CD8-positive, alpha-beta memory T cell (primary cell): ENCODE results near the gene ASL. TPM values are rescaled to one million over a fixed set of nuclear protein-coding genes. Genes with fewer than 3 reads are reported as not detected.
A peak's percentile ranks its signal among the peaks of the same experiment; 100 is the strongest.

Source experiments
- CTCF ChIA-PET: fragments of 350-600 bp; sonication (Branson Sonifier 250); formaldehyde crosslinking; loops from one replicate; lab custom pipeline; 2021; ENCODE audit warnings: antibody characterized with exemption; lab: Charles Lee
- POLR2A ChIA-PET: fragments of 350-600 bp; sonication (Branson Sonifier 250); formaldehyde crosslinking; loops from one replicate; lab custom pipeline; 2021; ENCODE audit warnings: antibody characterized with exemption; lab: Charles Lee
- DNase-seq, 5 donors: peaks; one replicate each; pipeline versions ENCODE4 v3.0.0 to v3.0.0-alpha.2; 2020 to 2022; ENCODE audit warnings: mixed read lengths in 1 of 5
- H3K27ac ChIP-seq: one replicate; pipeline ENCODE4 v1.7.0; 2013; ENCODE audit warnings: low read depth, mild to moderate bottlenecking, low read length, moderate library complexity
- H3K27me3 ChIP-seq: 2 replicates; pipeline ENCODE4 v1.7.0; 2013; ENCODE audit warnings: low read length, mild to moderate bottlenecking; ENCODE audit not compliant: insufficient read depth, poor library complexity, severe bottlenecking
- H3K36me3 ChIP-seq: 2 replicates; pipeline ENCODE4 v1.7.0; 2013; ENCODE audit warnings: mild to moderate bottlenecking, low read length, moderate library complexity; ENCODE audit not compliant: insufficient read depth
- H3K4me1 ChIP-seq: 2 replicates; pipeline ENCODE4 v1.7.0; 2013; ENCODE audit warnings: mild to moderate bottlenecking, low read length, moderate library complexity; ENCODE audit not compliant: insufficient read depth
- H3K4me3 ChIP-seq: 2 replicates; pipeline ENCODE4 v1.7.0; 2013; ENCODE audit warnings: mild to moderate bottlenecking, low read length
- H3K9me3 ChIP-seq: 2 replicates; pipeline ENCODE4 v1.7.0; 2013; ENCODE audit warnings: mild to moderate bottlenecking, low read length
- H3K27ac Mint-ChIP-seq, 8 donors: one replicate each; pipeline ENCODE4 v1.8.0; 2020 to 2021; ENCODE audit warnings: mixed read lengths in 8 of 8, mild to moderate bottlenecking in 6 of 8, inconsistent platforms in 3 of 8, moderate library complexity in 3 of 8
- H3K27me3 Mint-ChIP-seq, 2 donors: one replicate each; pipeline ENCODE4 v1.8.0; 2020 to 2021; ENCODE audit warnings: mixed read lengths in 2 of 2, mild to moderate bottlenecking in 1 of 2, moderate library complexity in 1 of 2
- H3K36me3 Mint-ChIP-seq, 3 donors: one replicate each; pipeline ENCODE4 v1.8.0; 2020 to 2021; ENCODE audit warnings: mixed read lengths in 3 of 3, inconsistent platforms in 1 of 3, mild to moderate bottlenecking in 1 of 3
- H3K4me1 Mint-ChIP-seq, 3 donors: one replicate each; pipeline ENCODE4 v1.8.0; 2020 to 2021; ENCODE audit warnings: mixed read lengths in 3 of 3, inconsistent platforms in 1 of 3, mild to moderate bottlenecking in 1 of 3
- H3K4me3 Mint-ChIP-seq, 7 donors: one replicate each; pipeline ENCODE4 v1.8.0; 2020 to 2021; ENCODE audit warnings: mixed read lengths in 7 of 7, mild to moderate bottlenecking in 6 of 7, moderate library complexity in 4 of 7, inconsistent platforms in 2 of 7
- H3K9me3 Mint-ChIP-seq, 5 donors: one replicate each; pipeline ENCODE4 v1.8.0; 2020 to 2022; ENCODE audit warnings: mixed read lengths in 5 of 5, mild to moderate bottlenecking in 3 of 5, moderate library complexity in 2 of 5, inconsistent platforms in 1 of 5
- polyA plus RNA-seq: library from polyadenylated mRNA; unstranded; fragments of 300-500 nt; fragmentation: Illumina TruSeq; gene quantifications from one replicate; pipeline ENCODE4 v1.2.3, GENCODE V29; 2021
- total RNA-seq, 2 experiments: library from RNA; stranded (reverse); gene quantifications; one replicate each; pipeline ENCODE4 v1.2.3, GENCODE V29; 2021

ASL gene
- total and polyA plus RNA-seq, 3 experiments from 2014 or later: 14.1 to 27.7 (median 24.2) TPM

GRCh38 chr7:66082886-66083415, 7.3 kb downstream of the ASL start:
- Histone ChIP-seq H3K4me1 (no peaks in the 10 kb centered on the region), H3K4me3 (no peak overlapping the region), H3K27ac (no peak overlapping the region), H3K9me3 (no peaks in the 10 kb centered on the region), H3K36me3 (no peaks in the 10 kb centered on the region), H3K27me3 (no peaks in the 10 kb centered on the region)
- ChIA-PET POLR2A (no interaction called here), CTCF (interaction anchor here (0.6 to 1.4 kb wide), 2 partner anchors 11 to 13 kb away, joined by 3 to 5 read pairs; no protein-coding TSS in a partner anchor)
- Mint-ChIP-seq H3K36me3 (peaks cover 0 to 26% (median 4%) of the 10 kb centered on the region in 3 donors), H3K9me3 (no peaks in the 10 kb centered on the region), H3K4me3 (no peak overlapping the region), H3K27ac (peak overlapping the region in 1 of 8 donors; percentile 61), H3K27me3 (no peaks in the 10 kb centered on the region), H3K4me1 (peaks cover 0 to under 1% (median 0%) of the 10 kb centered on the region in 3 donors)
- no peak for DNase-seq

GRCh38 chr7:66083677-66084076, 8.1 kb downstream of the ASL start:
- DNase-seq: no peak
- H3K27ac ChIP-seq: no peak overlapping the region
- no peak overlapping the region for H3K4me3 ChIP-seq
- H3K27ac Mint-ChIP-seq: no peak overlapping the region
- H3K9me3 Mint-ChIP-seq: no peaks in the 10 kb centered on the region
- no peaks in the 10 kb centered on the region for H3K27me3 Mint-ChIP-seq
- H3K36me3 ChIP-seq: no peaks in the 10 kb centered on the region
- H3K36me3 Mint-ChIP-seq: peaks cover 0 to 26% (median 4%) of the 10 kb centered on the region in 3 donors
- no peaks in the 10 kb centered on the region for H3K9me3 ChIP-seq
- H3K4me1 Mint-ChIP-seq: no peaks in the 10 kb centered on the region
- CTCF ChIA-PET: interaction anchor here (0.6 to 1.4 kb wide), 3 partner anchors 8 to 12 kb away, joined by 3 to 5 read pairs (median 4); no protein-coding TSS in a partner anchor
- POLR2A ChIA-PET: no interaction called here
- no peaks in the 10 kb centered on the region for H3K27me3 ChIP-seq
- H3K4me3 Mint-ChIP-seq: no peak overlapping the region
- H3K4me1 ChIP-seq: no peaks in the 10 kb centered on the region

- Mint-ChIP-seq H3K36me3 (peaks cover 0 to 14% (median 1%) of the 10 kb centered on the region in 3 donors), H3K4me3 (peak overlapping the region in 1 of 7 donors; percentile 65), H3K4me1 (no peaks in the 10 kb centered on the region), H3K9me3 (no peaks in the 10 kb centered on the region), H3K27ac (no peak overlapping the region), H3K27me3 (no peaks in the 10 kb centered on the region)
- ChIA-PET POLR2A (no interaction called here), CTCF (no interaction called here)
- no peaks in the 10 kb centered on the region for H3K9me3 ChIP-seq
- no peak for DNase-seq
- H3K36me3 ChIP-seq: no peaks in the 10 kb centered on the region
- no peak overlapping the region for H3K27ac ChIP-seq
- H3K4me1 ChIP-seq: no peaks in the 10 kb centered on the region
- H3K27me3 ChIP-seq: no peaks in the 10 kb centered on the region
- no peak overlapping the region for H3K4me3 ChIP-seq
These were observed 13.5 kb downstream of the ASL start for GRCh38 chr7:66088861-66089838.

- Mint-ChIP-seq H3K27me3 (no peaks in the 10 kb centered on the region), H3K27ac (no peak overlapping the region), H3K9me3 (no peaks in the 10 kb centered on the region), H3K4me3 (no peak overlapping the region), H3K36me3 (peaks cover 0 to 1% (median 0%) of the 10 kb centered on the region in 3 donors), H3K4me1 (no peaks in the 10 kb centered on the region)
- Histone ChIP-seq H3K4me3 (no peak overlapping the region), H3K27ac (no peak overlapping the region), H3K9me3 (no peaks in the 10 kb centered on the region), H3K36me3 (no peaks in the 10 kb centered on the region), H3K27me3 (no peaks in the 10 kb centered on the region), H3K4me1 (no peaks in the 10 kb centered on the region)
- no peak for DNase-seq
- ChIA-PET CTCF (no interaction called here), POLR2A (no interaction called here)
These were observed 17.0 kb downstream of the ASL start for GRCh38 chr7:66092654-66093053.

DNA sequence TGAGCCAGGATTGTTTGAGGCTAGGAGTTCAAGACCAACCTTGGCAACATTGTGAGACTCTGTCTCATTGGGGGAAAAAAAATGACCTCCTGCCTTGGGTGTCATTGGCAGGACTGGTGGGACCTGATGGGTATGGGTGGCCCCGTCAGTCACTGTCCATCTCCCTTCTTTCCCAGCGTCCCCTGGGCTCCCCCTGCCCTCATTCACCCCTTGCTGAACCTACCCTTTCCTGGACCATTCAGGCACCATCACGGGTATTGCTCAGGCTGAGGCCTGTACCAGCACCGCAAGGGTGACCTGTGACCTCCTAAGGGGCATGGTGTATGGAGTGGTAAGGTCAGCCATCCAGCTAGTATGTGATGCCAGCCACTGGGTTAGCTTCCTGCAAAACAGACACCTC, 19.4 kb downstream of the ASL start:
- Histone ChIP-seq H3K36me3 (no peaks in the 10 kb centered on the region), H3K27me3 (no peaks in the 10 kb centered on the region), H3K4me3 (no peak overlapping the region), H3K27ac (no peak overlapping the region), H3K9me3 (no peaks in the 10 kb centered on the region), H3K4me1 (peaks cover 4% of the 10 kb centered on the region)
- ChIA-PET POLR2A (no interaction called here), CTCF (no interaction called here)
- no peak for DNase-seq
- Mint-ChIP-seq H3K4me3 (no peak overlapping the region), H3K4me1 (peaks cover 6 to 7% (median 7%) of the 10 kb centered on the region in 3 donors), H3K27me3 (no peaks in the 10 kb centered on the region), H3K27ac (peak overlapping the region in 2 of 8 donors; percentile 33 to 54), H3K9me3 (no peaks in the 10 kb centered on the region), H3K36me3 (peaks cover 0 to 1% (median 0%) of the 10 kb centered on the region in 3 donors)

- no peaks in the 10 kb centered on the region for H3K36me3 ChIP-seq
- no peaks in the 10 kb centered on the region for H3K36me3 Mint-ChIP-seq
- H3K4me1 ChIP-seq: peaks cover 4% of the 10 kb centered on the region
- ChIA-PET POLR2A (no interaction called here), CTCF (no interaction called here)
- H3K27ac ChIP-seq: no peak overlapping the region
- no peak overlapping the region for H3K4me3 ChIP-seq
- no peaks in the 10 kb centered on the region for H3K27me3 ChIP-seq
- no peaks in the 10 kb centered on the region for H3K9me3 ChIP-seq
- H3K4me1 Mint-ChIP-seq: peaks cover 8 to 11% (median 11%) of the 10 kb centered on the region in 3 donors
- H3K27me3 Mint-ChIP-seq: no peaks in the 10 kb centered on the region
- no peak for DNase-seq
- no peak overlapping the region for H3K4me3 Mint-ChIP-seq
- no peaks in the 10 kb centered on the region for H3K9me3 Mint-ChIP-seq
- H3K27ac Mint-ChIP-seq: no peak overlapping the region
These were observed 23.6 kb downstream of the ASL start for GRCh38 chr7:66099232-66099550.

DNA sequence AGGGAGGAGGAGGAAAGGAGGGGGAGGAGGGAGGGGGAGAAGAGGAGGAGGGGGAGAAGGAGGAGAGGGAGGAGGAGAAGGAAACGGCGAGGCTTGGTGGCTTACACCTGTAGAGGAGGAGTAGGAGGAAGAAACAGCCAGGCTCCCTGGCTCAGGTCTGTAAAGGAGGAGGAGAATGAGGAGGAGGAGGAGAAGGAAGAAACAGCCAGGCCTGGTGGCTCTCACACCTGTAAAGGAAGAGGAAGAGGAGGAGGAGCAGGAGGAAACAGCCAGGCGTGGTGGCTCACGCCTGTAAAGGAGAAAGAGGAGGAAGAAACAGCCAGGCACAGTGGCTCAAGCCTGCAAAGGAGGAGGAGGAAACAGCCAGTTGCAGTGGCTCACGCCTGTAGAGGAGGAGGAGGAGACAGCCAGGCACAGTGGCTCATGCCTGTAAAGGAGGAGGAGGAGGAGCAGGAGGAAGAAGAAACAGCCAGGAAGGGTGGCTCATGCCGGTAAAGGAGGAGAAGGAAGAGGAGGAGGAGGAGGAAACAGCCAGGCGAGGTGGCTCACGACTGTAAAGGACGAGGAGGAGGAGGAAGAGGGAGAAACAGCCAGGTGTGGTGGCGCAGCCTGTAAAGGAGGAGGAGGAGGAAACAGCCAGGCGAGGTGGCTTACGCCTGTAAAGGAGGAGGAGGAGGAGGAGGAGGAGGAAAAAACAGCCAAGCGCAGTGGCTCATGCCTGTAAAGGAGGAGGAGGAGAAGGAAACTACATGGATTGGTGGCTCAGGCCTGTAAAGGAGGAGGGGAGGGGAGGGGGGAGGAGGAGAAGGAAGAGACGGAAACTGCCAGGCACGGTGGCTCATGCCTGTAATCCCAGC, 24.2 kb downstream of the ASL start:
- Histone ChIP-seq H3K4me1 (peaks cover 4% of the 10 kb centered on the region), H3K36me3 (no peaks in the 10 kb centered on the region), H3K27me3 (no peaks in the 10 kb centered on the region), H3K4me3 (peak overlapping the region; percentile 49), H3K27ac (peak overlapping the region; percentile 18), H3K9me3 (no peaks in the 10 kb centered on the region)
- Mint-ChIP-seq H3K4me1 (peaks cover 8 to 11% (median 11%) of the 10 kb centered on the region in 3 donors), H3K36me3 (no peaks in the 10 kb centered on the region), H3K9me3 (no peaks in the 10 kb centered on the region), H3K27ac (peak overlapping the region; percentile 1 to 97 (median 92)), H3K4me3 (peak overlapping the region; percentile 25 to 92 (median 91)), H3K27me3 (no peaks in the 10 kb centered on the region)
- POLR2A ChIA-PET: interaction anchor here (0.6 kb wide), 1 partner anchor 69 kb away, joined by 7 read pairs; no protein-coding TSS in a partner anchor
- CTCF ChIA-PET: interaction anchor here (1.1 kb wide), 1 partner anchor 15 kb away, joined by 3 read pairs; the partner anchor contains the start of gene CRCP
- DNase-seq: peak in 3 of 5 donors; percentile 6 to 20 (median 15)
